IMR-90 (cell line): Measurements from ENCODE around the gene SCAMP4.
"Not testable (repeated sequence)": the region's sequence is repeated elsewhere in the genome, so short reads cannot be mapped to it uniquely, and the experiment has no call there.

Source experiments
- CEBPB ChIP-seq: IDR thresholded peaks from 2 replicates; pipeline ENCODE4 v1.6.1; 2012; ENCODE audit warnings: low read depth, low read length, improper control_type of control experiment
- CHD1 ChIP-seq: IDR thresholded peaks from 2 replicates; pipeline ENCODE4 v1.6.1; 2012; ENCODE audit warnings: low read depth, low read length, improper control_type of control experiment
- MAFK ChIP-seq: IDR thresholded peaks from 2 replicates; pipeline ENCODE4 v1.6.1; 2012; ENCODE audit warnings: low read depth, low read length, improper control_type of control experiment
- NFE2L2 ChIP-seq: fragments of 150-350 bp; IDR thresholded peaks from 2 replicates; pipeline ENCODE4 v1.6.1; 2016; ENCODE audit warnings: low read depth, mild to moderate bottlenecking, low read length
- POLR2A ChIP-seq: IDR thresholded peaks from 2 replicates; pipeline ENCODE4 v1.6.1; 2012; ENCODE audit warnings: mild to moderate bottlenecking, low read depth, low read length
- RAD21 ChIP-seq: IDR thresholded peaks from 2 replicates; pipeline ENCODE4 v1.6.1; 2012; ENCODE audit warnings: low read length, improper control_type of control experiment
- RCOR1 ChIP-seq: IDR thresholded peaks from 2 replicates; pipeline ENCODE4 v1.6.1; 2012; ENCODE audit warnings: mild to moderate bottlenecking, low read length, improper control_type of control experiment; ENCODE audit not compliant: insufficient replicate concordance
- RFX5 ChIP-seq: IDR thresholded peaks from 2 replicates; pipeline ENCODE4 v1.8.0; 2012; ENCODE audit warnings: low read depth, mild to moderate bottlenecking, low read length, moderate library complexity
- SMC3 ChIP-seq: fragments of 150-350 bp; IDR thresholded peaks from 2 replicates; pipeline ENCODE4 v1.6.1; 2016; ENCODE audit warnings: low read depth, mild to moderate bottlenecking, antibody characterized with exemption, low read length, moderate library complexity
- TF ChIP-seq, protein P1 (sequence below): conservative IDR thresholded peaks from 2 replicates; pipeline ENCODE4 v1.5.1; 2012; ENCODE audit warnings: mild to moderate bottlenecking, low read depth, low read length, improper control_type of control experiment
- TF ChIP-seq, protein P2 (sequence below): fragments of 150-350 bp; IDR thresholded peaks from 2 replicates; pipeline ENCODE4 v1.6.1; 2016; ENCODE audit warnings: low read depth, mild to moderate bottlenecking, low read length, moderate library complexity, borderline replicate concordance
- TF ChIP-seq, protein P3 (sequence below): fragments of 150-350 bp; IDR thresholded peaks from 2 replicates; pipeline ENCODE4 v1.6.1; 2017; ENCODE audit warnings: mild to moderate bottlenecking, antibody characterized with exemption, low read length, low read depth

DNA sequence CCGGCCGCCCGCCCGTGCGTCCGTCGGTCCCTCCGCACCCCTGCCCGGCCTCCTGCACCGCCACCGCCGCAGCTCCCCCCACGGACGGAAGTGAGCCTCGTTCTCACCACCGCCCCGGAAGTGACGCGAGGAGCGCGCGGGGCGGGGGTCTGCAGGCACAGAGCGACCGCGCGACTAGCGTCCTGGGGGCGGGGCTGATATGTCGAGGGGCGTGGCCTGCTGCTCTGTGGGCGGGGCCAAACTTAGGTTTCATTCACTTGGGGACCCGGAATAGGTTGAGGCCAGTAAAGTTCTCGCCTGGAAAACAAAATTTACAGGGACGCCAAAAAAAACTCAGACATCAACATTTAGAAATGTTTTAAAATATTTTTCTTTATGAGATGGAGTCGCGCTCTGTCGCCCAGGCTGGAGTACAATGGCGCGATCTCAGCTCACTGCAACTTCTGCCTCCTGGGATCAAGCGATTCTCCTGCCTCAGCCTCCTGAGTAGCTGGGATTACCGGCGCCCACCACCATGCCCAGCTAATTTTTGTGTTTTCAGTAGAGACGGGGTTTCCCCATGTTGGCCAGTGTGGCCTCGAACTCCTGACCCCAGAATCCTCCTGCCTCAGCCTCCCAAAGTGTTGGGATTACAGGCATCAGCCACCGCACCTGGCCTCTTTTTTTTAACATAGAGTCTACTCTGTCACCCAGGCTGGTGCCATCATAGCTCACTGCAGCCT is 19.6 kb upstream of the SCAMP4 start, which contains the start of gene ABHD17A:
- TF ChIP-seq RAD21, SMC3, POLR2A, CEBPB, RCOR1, RFX5, CHD1, NFE2L2, MAFK: not testable (repeated sequence)
- TF ChIP-seq, protein P1, sequence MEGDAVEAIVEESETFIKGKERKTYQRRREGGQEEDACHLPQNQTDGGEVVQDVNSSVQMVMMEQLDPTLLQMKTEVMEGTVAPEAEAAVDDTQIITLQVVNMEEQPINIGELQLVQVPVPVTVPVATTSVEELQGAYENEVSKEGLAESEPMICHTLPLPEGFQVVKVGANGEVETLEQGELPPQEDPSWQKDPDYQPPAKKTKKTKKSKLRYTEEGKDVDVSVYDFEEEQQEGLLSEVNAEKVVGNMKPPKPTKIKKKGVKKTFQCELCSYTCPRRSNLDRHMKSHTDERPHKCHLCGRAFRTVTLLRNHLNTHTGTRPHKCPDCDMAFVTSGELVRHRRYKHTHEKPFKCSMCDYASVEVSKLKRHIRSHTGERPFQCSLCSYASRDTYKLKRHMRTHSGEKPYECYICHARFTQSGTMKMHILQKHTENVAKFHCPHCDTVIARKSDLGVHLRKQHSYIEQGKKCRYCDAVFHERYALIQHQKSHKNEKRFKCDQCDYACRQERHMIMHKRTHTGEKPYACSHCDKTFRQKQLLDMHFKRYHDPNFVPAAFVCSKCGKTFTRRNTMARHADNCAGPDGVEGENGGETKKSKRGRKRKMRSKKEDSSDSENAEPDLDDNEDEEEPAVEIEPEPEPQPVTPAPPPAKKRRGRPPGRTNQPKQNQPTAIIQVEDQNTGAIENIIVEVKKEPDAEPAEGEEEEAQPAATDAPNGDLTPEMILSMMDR: not testable (repeated sequence)
- TF ChIP-seq, protein P2, sequence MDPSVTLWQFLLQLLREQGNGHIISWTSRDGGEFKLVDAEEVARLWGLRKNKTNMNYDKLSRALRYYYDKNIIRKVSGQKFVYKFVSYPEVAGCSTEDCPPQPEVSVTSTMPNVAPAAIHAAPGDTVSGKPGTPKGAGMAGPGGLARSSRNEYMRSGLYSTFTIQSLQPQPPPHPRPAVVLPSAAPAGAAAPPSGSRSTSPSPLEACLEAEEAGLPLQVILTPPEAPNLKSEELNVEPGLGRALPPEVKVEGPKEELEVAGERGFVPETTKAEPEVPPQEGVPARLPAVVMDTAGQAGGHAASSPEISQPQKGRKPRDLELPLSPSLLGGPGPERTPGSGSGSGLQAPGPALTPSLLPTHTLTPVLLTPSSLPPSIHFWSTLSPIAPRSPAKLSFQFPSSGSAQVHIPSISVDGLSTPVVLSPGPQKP: not testable (repeated sequence)
- TF ChIP-seq, protein P3, sequence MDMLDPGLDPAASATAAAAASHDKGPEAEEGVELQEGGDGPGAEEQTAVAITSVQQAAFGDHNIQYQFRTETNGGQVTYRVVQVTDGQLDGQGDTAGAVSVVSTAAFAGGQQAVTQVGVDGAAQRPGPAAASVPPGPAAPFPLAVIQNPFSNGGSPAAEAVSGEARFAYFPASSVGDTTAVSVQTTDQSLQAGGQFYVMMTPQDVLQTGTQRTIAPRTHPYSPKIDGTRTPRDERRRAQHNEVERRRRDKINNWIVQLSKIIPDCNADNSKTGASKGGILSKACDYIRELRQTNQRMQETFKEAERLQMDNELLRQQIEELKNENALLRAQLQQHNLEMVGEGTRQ: not testable (repeated sequence)
